HepG2 (cell line): ENCODE measurements around the gene F12. TPM values are rescaled to one million over a fixed set of nuclear protein-coding genes. Genes with fewer than 3 reads are reported as not detected.
"Not testable (repeated sequence)": the region's sequence is repeated elsewhere in the genome, so short reads cannot be mapped to it uniquely, and the experiment has no call there.

Source experiments
- ATAC-seq: fragments of 200-7000 bp; cut with Tn5 transposase; 3 replicates; pipeline ENCODE4 v1.9.1; 2020; ENCODE audit warnings: mild to moderate bottlenecking, moderate library complexity
- BruUV-seq: library from RNA; stranded (reverse); fragments of 400-500 nt; replicated peaks from 2 replicates; lab custom pipeline; 2021; lab: Mats Ljungman, UMichigan
- CTCF ChIA-PET: fragments of 300-600 bp; formaldehyde crosslinking; extraction: SDS; loops from one replicate; lab custom pipeline; 2021; ENCODE audit warnings: low total read pairs, inconsistent platforms, low intra/inter-chr PET ratio; lab: Yijun Ruan, JAX
- POLR2A ChIA-PET: fragments of 350-600 bp; sonication (Branson Sonifier 250); formaldehyde crosslinking; loops from one replicate; lab custom pipeline; 2020; ENCODE audit warnings: antibody characterized with exemption, inconsistent platforms; lab: Yijun Ruan, JAX
- DNase-seq: peaks from one replicate; pipeline ENCODE4 v3.0.0-alpha.2; 2015; ENCODE audit warnings: low spot score
- FAIRE-seq: peaks from 3 replicates; lab custom pipeline; 2011; peaks lifted over from hg19 to GRCh38; lab: Jason Lieb, UNC
- H2AFZ ChIP-seq: one replicate; pipeline ENCODE4 v1.6.1; 2011; ENCODE audit warnings: low read length, inconsistent platforms
- H3K27ac ChIP-seq: fragments of 300-600 bp; 3 replicates; pipeline ENCODE4 v1.8.0; 2011; ENCODE audit warnings: mixed run types, mild to moderate bottlenecking, mixed read lengths, low read length, inconsistent platforms; ENCODE audit not compliant: insufficient read depth; ENCODE audit errors: extremely low read length
- H3K27me3 ChIP-seq, 2 experiments: fragments of 200-600 bp in 1 of 2; 2 replicates in 1 of 2; 3 replicates in 1 of 2; pipeline versions ENCODE4 v1.6.0 to v1.8.0; 2011; ENCODE audit warnings: low read length in 2 of 2, mild to moderate bottlenecking in 2 of 2, moderate library complexity in 2 of 2, inconsistent platforms in 1 of 2; ENCODE audit not compliant: insufficient read depth in 2 of 2, control insufficient read depth in 1 of 2
- H3K36me3 ChIP-seq, 2 experiments: fragments of 200-600 bp in 1 of 2; replicated peaks in 1 of 2; 2 replicates in 1 of 2; 3 replicates in 1 of 2; pipeline versions ENCODE4 v1.5.1 to v1.8.0; 2011; ENCODE audit warnings: low read length in 2 of 2, inconsistent platforms in 1 of 2; ENCODE audit not compliant: insufficient read depth in 2 of 2, control insufficient read depth in 1 of 2
- H3K4me1 ChIP-seq: 2 replicates; pipeline ENCODE4 v1.5.1; 2012; ENCODE audit warnings: low read length, inconsistent platforms; ENCODE audit not compliant: insufficient read depth
- H3K4me2 ChIP-seq: 2 replicates; pipeline ENCODE4 v1.6.0; 2011; ENCODE audit warnings: low read depth, low read length, inconsistent platforms
- H3K4me3 ChIP-seq, 3 experiments: fragments of 200-600 bp in 1 of 3; sonication (generic), shearing (Covaris generic) in 1 of 3; replicated peaks in 1 of 3; 2 replicates each; pipeline ENCODE4 v1.5.1; 2011 to 2016; ENCODE audit warnings: low read length in 3 of 3, inconsistent platforms in 2 of 3, low read depth in 2 of 3, mild to moderate bottlenecking in 2 of 3, control low read depth in 1 of 3, mixed read lengths in 1 of 3; ENCODE audit not compliant: insufficient read depth in 1 of 3
- H3K79me2 ChIP-seq: one replicate; pipeline ENCODE4 v1.6.1; 2011; ENCODE audit warnings: low read length, inconsistent platforms; ENCODE audit not compliant: insufficient read depth
- H3K9ac ChIP-seq: 2 replicates; pipeline ENCODE4 v1.6.0; 2011; ENCODE audit warnings: mild to moderate bottlenecking, low read depth, low read length, inconsistent platforms; ENCODE audit not compliant: insufficient read depth
- H3K9me3 ChIP-seq: 2 replicates; pipeline ENCODE4 v1.5.1; 2012; ENCODE audit warnings: mild to moderate bottlenecking, low read length
- H4K20me1 ChIP-seq: 2 replicates; pipeline ENCODE4 v1.6.0; 2011; ENCODE audit warnings: inconsistent platforms, mild to moderate bottlenecking, low read length, moderate library complexity; ENCODE audit not compliant: insufficient read depth
- ZBTB40 ChIP-seq, 2 experiments: fragments of 450-650 bp in 1 of 2; sonication (generic) in 1 of 2; formaldehyde crosslinking in 1 of 2; IDR thresholded peaks; 2 replicates each; pipeline versions ENCODE4 v1.6.1 to v1.8.0; 2016 to 2022; ENCODE audit warnings: antibody characterized with exemption in 1 of 2, mild to moderate bottlenecking in 1 of 2, missing genetic modification reagents in 1 of 2
- WGBS: methylation state at CpG from one replicate; pipeline ENCODE4 v1.1.6; 2017; ENCODE audit warnings: low lambda C conversion rate; 5-methylcytosine and 5-hydroxymethylcytosine counted together
- in situ Hi-C: cut with HindIII; loops from 2 replicates; pipeline ENCODE4 v1.10.0; 2017; ENCODE audit warnings: low pct_unique_long_range_greater_than_20kb; ENCODE audit not compliant: extremely low pct_ligation_motif_present
- intact Hi-C: fragments of 100-400 bp; cut with micrococcal nuclease; formaldehyde crosslinking; loops from one replicate; pipeline ENCODE4 v1.10.0; 2022; ENCODE audit not compliant: unreplicated experiment
- polyA plus RNA-seq, 8 experiments: library from polyadenylated mRNA; depleted of rRNA in 3 of 8; stranded (reverse) in 7 of 8; unstranded in 1 of 8; fragments of >200 nt; fragmentation: Illumina TruSeq in 4 of 8; extraction: Trizol in 4 of 8; gene quantifications; 2 replicates each; pipeline versions ENCODE4 v1.2.1 to v1.2.3, GENCODE V29; 2011 to 2016; ENCODE audit warnings: low read depth in 4 of 8, missing spikeins in 1 of 8, mixed read lengths in 1 of 8; ENCODE audit not compliant: insufficient read depth in 1 of 8
- total RNA-seq, 5 experiments: library from RNA; depleted of rRNA; stranded (reverse); fragments of >200 nt; fragmentation: Illumina TruSeq; extraction: Trizol; gene quantifications; 2 replicates each; pipeline ENCODE4 v1.2.3, GENCODE V29; 2016; ENCODE audit warnings: low read depth in 1 of 5

F12 gene
- total and polyA plus RNA-seq, 2 of the 13 experiments (the other 11 are each of a cell fraction or from before 2014, with no cell fraction given): 2.5 to 3.0 TPM

GRCh38 chr5:177376107-177376506 lies 33.3 kb downstream of the F12 start (continued):
- TF ChIP-seq ZBTB40 (IDR thresholded peaks at IDR 0.05) (no peak), ZBTB40 (CRISPR knock-in tag; IDR thresholded peaks at IDR 0.05) (0 out of 2 replicates have a peak, but pooled peaks have one; percentile 29)

DNA sequence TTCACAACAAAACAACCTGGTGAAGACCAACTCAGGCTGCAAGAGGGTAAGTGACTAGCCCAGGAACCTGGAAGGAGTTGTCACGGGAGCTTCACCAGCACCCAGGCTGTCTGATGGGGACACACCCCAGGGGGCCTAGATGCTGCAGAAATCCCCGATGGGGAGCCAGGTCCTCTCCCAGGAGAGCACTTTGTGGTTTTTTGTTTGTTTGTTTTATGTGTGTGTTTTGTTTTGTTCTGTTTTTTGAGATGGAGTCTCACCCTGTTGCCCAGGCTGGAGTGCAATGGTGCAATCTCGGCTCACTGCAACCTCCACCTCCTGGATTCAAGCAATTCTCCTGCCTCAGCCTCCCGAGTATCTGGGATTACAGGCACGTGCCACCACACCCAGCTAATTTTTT lies 33.8 kb downstream of the F12 start:
- H4K20me1 ChIP-seq, CTCF ChIA-PET, H3K4me2 ChIP-seq, in situ Hi-C loops, H3K36me3 ChIP-seq, H3K4me3 ChIP-seq, H3K9ac ChIP-seq, H3K79me2 ChIP-seq, intact Hi-C loops, H3K9me3 ChIP-seq, ATAC-seq, H3K27ac ChIP-seq, H3K27me3 ChIP-seq, H2AFZ ChIP-seq, FAIRE-seq, DNase-seq, BruUV-seq: not testable (repeated sequence)
- peaks cover 83% of the 10 kb centered on the region for H3K4me1 ChIP-seq
- 76% methylated on average over 5 of the region's 5 CpGs for whole genome bisulfite sequencing
- POLR2A ChIA-PET: interaction anchor here (0.8 to 1.2 kb wide), 2 partner anchors 9 to 73 kb away, joined by 3 to 4 read pairs; no protein-coding TSS in a partner anchor
